GM12875 (cell line): ENCODE measurements around the gene RAB3C.

Experiments used
- H3K4me3 ChIP-seq: one replicate; pipeline ENCODE4 v1.5.1; 2011; ENCODE audit warnings: low read depth, low read length, control low read depth
- CTCF ChIP-seq: IDR thresholded peaks from 2 replicates; pipeline ENCODE4 v1.5.1; 2011; ENCODE audit warnings: low read depth, mild to moderate bottlenecking, control low read depth, inconsistent platforms, low read length, moderate library complexity, borderline replicate concordance; ENCODE audit not compliant: insufficient read depth

Gene RAB3C

GRCh38 chr5:58770136-58770535 is 187.3 kb downstream of the RAB3C start:
- no peak overlapping the region for H3K4me3 ChIP-seq
- TF ChIP-seq CTCF: no peak

GRCh38 chr5:58771796-58772195 is 188.9 kb downstream of the RAB3C start:
- no peak overlapping the region for H3K4me3 ChIP-seq
- no peak for TF ChIP-seq CTCF

GRCh38 chr5:58773744-58774441 is 191.0 kb downstream of the RAB3C start:
- TF ChIP-seq CTCF: no peak
- H3K4me3 ChIP-seq: no peak overlapping the region

- no peak for TF ChIP-seq CTCF
- H3K4me3 ChIP-seq: no peak overlapping the region
Observed at GRCh38 chr5:58774937-58775336, 192.1 kb downstream of the RAB3C start.

- no peak for TF ChIP-seq CTCF
Observed at GRCh38 chr5:58775701-58776262, 192.9 kb downstream of the RAB3C start.

DNA sequence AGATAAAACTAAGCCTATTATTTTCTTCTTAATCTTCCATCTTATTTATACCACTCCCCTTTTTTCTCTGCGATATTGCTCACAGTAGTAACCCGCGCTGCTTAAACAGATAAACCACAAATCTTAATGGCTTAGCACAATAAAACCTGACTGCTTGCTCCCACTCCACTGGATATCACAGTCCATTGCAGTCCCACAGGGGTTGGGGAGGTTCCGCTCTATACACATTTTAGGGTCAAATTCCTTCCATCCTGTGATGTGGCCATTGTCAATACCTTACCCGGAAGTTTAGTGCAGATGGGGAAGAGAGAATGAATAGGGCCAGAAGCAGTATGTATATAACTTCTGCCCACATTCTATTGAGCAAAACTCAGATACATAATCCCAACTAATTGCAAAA is 193.7 kb downstream of the RAB3C start:
- TF ChIP-seq CTCF: no peak
- H3K4me3 ChIP-seq: no peak overlapping the region

More at GRCh38 chr5:58775701-58776262, 192.9 kb downstream of the RAB3C start:
- H3K4me3 ChIP-seq: no peak overlapping the region

DNA sequence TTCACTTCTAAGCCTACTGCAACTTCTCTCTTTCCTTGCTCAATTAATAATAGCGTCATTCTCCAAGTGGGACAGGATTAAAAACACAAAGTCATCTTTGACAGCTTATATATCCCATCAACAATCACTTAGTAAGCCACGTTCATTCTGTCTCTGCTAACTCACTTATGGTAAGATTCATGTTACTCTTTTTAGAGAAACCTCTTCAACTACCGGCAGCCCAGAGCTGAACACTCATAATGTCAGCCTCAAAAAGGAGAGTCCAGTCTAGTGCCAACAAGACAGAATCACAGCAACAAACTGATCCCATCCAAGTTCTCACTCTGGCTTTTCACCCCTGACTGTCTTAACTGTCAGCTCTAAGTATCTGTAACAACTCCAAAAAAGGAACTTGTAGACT is 196.0 kb downstream of the RAB3C start:
- TF ChIP-seq CTCF: no peak
- H3K4me3 ChIP-seq: no peak overlapping the region
